ENCODE measurements around the gene RANBP3.

RANBP3 gene

DNA sequence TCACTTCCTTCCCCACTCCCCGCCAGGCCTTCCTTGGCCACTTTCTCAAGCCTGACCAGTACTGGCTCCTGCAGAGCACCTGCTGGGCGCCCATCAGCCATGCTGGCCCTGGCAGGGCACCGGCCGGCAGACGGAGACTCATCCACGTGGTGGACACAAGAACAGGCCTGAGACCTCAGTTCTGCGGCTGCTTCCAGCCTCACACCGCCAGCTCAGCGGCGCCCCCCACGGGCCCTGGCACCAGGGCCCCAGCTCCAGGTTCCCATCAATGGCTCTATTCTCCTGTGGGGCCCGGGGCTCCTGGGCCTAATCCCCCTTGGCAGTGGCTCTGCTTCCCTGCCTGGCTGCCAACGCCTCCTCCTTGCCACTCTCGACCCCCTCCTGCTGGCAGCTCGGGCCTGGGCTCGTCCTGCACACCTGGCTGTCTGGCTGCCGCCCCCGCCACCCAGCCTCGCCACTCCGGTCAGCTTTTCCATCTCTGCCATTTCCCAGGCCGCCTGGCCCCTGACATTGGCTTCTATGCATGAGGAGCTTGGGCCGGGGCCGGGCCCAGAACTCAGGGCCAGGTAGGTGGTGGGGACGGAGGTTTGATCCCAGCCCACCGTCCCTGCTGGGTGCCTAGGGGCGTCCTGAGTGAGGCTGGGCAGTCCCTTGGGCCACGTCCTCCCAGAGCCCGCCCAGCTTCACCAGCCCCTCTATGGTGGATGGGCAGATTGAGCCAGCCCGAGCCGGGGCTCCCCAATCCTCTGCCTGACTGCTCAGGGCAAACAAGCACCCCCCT is 80.6 kb downstream of the RANBP3 start:
- peaks cover 2% of the 10 kb centered on the region for H3K4me1 ChIP-seq (ENCODE audit: insufficient read depth, low read length)
- H3K9me3 ChIP-seq (ENCODE audit: low read length) = no peaks in the 10 kb centered on the region
- peaks cover 16% of the 10 kb centered on the region for H3K36me3 ChIP-seq (ENCODE audit: insufficient read depth, low read length)
- no peaks in the 10 kb centered on the region for H3K27me3 ChIP-seq (ENCODE audit: insufficient read depth, low read length)
- H3K4me3 ChIP-seq (ENCODE audit: low read length) = no peak overlapping the region
- H2AFZ ChIP-seq (ENCODE audit: low read depth, low read length) = no peak overlapping the region

DNA sequence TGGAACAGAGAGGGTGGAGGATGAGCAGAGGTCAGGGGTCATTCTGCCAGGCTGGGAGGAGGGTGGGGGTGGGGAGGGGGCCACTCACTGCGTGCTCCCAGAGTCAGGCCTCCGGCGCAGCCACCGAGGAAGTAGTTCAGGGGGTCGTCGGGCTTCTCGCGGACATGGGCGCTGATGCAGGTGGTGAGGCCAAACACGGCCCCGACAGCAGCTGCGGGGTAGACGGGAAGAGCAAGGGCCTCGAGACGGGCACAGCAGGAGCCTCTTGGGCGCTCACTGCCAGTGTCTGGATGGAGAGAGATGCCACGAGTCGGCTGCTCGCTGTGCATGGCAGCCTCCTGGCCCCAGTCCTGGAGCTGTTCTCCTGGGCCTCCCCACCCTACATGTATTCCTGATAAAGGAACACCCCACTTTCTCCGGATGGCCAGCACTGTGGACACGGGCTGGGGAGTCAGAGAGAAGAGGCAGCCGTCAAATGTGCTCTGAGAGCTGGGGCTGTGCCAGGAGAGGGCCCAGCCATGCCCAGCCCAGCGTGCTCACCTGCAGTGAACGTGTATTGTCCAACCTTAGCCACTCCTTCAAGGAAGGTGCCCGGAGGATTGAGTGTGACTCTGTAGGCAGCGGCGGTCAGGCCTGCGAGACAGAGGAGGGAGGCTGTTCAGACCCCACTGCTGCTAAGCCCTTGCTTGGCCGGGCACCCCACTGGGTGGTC is 81.4 kb downstream of the RANBP3 start:
- Histone ChIP-seq H2AFZ (ENCODE audit: low read depth, low read length) (no peak overlapping the region), H3K4me1 (ENCODE audit: insufficient read depth, low read length) (peaks cover 4% of the 10 kb centered on the region), H3K36me3 (ENCODE audit: insufficient read depth, low read length) (peaks cover 16% of the 10 kb centered on the region), H3K27me3 (ENCODE audit: insufficient read depth, low read length) (no peaks in the 10 kb centered on the region), H3K9me3 (ENCODE audit: low read length) (no peaks in the 10 kb centered on the region), H3K4me3 (ENCODE audit: low read length) (no peak overlapping the region)

DNA sequence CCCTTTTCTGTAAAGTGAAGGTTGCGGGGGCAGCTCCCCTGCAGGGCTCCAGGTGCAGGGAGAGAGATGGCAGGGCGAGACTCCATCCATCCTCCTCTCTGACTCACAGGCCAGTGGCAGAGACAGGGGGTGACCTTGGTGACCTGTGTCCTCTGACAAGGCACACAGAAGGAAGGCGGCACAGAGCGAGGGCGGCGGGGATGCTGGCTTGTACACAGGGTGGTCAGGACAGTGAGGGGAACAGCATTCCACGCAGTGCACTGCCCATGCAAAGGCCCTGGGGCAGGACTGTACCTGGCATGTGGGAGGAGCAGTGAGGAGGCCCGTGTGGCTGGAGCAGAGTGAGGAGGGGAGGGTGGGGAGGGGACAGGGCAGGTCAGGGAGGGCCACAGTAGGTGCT is 82.0 kb downstream of the RANBP3 start:
- Histone ChIP-seq H3K36me3 (ENCODE audit: insufficient read depth, low read length) (peaks cover 14% of the 10 kb centered on the region), H3K4me3 (ENCODE audit: low read length) (no peak overlapping the region), H2AFZ (ENCODE audit: low read depth, low read length) (no peak overlapping the region), H3K9me3 (ENCODE audit: low read length) (no peaks in the 10 kb centered on the region), H3K4me1 (ENCODE audit: insufficient read depth, low read length) (peaks cover 4% of the 10 kb centered on the region), H3K27me3 (ENCODE audit: insufficient read depth, low read length) (no peaks in the 10 kb centered on the region)

DNA sequence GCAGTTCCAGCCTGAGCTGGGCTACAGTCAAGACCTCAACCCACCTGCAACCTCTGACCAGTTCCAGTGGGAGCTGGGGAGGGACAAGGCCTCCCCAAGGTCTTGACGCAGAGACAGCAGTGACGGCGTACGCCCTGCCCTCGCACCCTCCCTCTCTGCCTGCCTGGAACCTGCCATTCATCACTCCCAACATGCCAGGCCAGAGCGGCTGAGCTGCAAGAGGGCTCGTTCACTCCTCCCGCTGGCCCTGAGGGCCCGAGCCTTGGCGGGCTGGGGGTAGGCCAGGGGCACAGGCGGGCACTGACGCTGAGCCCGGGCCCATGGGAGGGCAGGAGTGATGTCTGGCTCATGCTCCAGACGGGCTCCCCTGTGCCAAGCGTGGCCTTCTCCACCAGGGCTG is 82.5 kb downstream of the RANBP3 start:
- H3K4me1 ChIP-seq (ENCODE audit: insufficient read depth, low read length) = peaks cover 4% of the 10 kb centered on the region
- H3K9me3 ChIP-seq (ENCODE audit: low read length) = no peaks in the 10 kb centered on the region
- peaks cover 14% of the 10 kb centered on the region for H3K36me3 ChIP-seq (ENCODE audit: insufficient read depth, low read length)
- H3K4me3 ChIP-seq (ENCODE audit: low read length) = no peak overlapping the region
- H3K27me3 ChIP-seq (ENCODE audit: insufficient read depth, low read length) = no peaks in the 10 kb centered on the region
- no peak overlapping the region for H2AFZ ChIP-seq (ENCODE audit: low read depth, low read length)

DNA sequence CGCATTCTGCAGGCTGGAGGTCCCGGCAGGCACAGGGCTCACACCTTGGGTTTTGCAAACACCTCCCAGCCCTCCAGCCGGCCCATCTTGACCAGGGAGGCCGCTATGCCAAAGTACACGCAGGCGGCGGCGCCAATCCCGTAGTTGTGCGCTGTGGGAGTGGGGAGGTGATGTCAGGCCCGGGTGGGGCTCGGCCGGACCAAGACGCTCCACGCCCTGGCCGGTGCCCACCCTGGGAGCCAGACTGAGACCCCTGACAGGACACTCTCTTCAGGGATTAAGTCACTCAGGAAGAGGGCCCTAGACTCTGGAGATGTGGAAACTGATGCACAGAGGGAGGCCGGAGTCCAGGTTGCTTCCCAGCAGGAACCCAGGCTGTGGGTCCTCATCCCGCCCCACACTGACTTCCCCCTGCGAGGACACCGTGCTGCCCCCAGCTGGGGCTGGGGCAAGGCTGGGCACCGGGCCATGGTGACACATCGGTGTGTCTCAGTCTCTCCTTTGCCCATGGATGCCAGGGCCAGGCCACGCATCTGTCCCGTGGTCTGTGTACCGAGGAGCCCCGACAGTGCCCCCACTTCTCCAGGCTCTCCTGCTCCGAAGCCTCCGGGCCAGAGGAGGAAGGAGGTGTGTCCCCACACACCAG is 83.1 kb downstream of the RANBP3 start:
- no peaks in the 10 kb centered on the region for H3K9me3 ChIP-seq (ENCODE audit: low read length)
- H3K4me3 ChIP-seq (ENCODE audit: low read length) = no peak overlapping the region
- peaks cover 14% of the 10 kb centered on the region for H3K36me3 ChIP-seq (ENCODE audit: insufficient read depth, low read length)
- H3K4me1 ChIP-seq (ENCODE audit: insufficient read depth, low read length) = peaks cover 4% of the 10 kb centered on the region
- H3K27me3 ChIP-seq (ENCODE audit: insufficient read depth, low read length) = no peaks in the 10 kb centered on the region
- H2AFZ ChIP-seq (ENCODE audit: low read depth, low read length) = no peak overlapping the region

DNA sequence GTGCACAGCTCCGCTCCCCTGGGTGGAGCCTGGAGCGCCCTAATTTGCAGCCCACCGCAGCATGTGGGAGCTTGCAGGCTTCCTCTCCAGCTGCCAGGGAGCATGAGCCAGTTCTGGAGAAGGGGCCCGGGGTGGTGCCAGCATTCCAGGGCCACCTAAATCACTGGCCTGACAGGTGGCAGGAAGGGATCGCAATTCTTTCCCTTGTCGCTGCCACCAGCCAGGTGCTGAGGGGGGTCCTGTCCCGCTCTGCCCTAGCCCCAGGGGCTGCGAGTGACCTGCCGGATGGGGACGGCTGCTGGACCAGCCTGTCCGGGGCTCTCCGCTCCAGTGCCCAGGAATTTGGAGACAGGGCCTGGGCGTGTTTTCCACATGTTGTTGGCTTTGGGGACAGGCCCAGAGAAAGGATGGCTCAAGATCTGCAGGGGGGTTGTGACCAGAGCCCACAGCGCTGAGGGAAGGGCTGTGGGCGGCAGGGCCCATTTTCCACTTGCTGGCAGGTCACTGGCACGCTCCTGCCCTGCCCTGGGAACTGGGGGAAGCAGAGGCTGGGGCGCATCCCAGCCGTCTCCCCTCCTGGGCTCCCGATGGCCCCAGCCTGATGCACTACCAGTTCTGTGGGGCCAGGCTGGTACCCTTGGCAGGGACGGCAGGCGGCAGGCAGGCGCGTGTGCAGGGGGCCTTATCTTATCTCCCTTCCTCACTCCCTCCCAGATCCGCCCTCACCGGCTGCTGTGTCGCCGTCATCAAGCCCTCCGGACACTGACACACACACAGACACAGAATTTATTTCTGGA is 83.8 kb downstream of the RANBP3 start:
- Histone ChIP-seq H3K9me3 (ENCODE audit: low read length) (no peaks in the 10 kb centered on the region), H3K36me3 (ENCODE audit: insufficient read depth, low read length) (peaks cover 14% of the 10 kb centered on the region), H2AFZ (ENCODE audit: low read depth, low read length) (no peak overlapping the region), H3K27me3 (ENCODE audit: insufficient read depth, low read length) (no peaks in the 10 kb centered on the region), H3K4me3 (ENCODE audit: low read length) (no peak overlapping the region), H3K4me1 (ENCODE audit: insufficient read depth, low read length) (peaks cover 4% of the 10 kb centered on the region)

DNA sequence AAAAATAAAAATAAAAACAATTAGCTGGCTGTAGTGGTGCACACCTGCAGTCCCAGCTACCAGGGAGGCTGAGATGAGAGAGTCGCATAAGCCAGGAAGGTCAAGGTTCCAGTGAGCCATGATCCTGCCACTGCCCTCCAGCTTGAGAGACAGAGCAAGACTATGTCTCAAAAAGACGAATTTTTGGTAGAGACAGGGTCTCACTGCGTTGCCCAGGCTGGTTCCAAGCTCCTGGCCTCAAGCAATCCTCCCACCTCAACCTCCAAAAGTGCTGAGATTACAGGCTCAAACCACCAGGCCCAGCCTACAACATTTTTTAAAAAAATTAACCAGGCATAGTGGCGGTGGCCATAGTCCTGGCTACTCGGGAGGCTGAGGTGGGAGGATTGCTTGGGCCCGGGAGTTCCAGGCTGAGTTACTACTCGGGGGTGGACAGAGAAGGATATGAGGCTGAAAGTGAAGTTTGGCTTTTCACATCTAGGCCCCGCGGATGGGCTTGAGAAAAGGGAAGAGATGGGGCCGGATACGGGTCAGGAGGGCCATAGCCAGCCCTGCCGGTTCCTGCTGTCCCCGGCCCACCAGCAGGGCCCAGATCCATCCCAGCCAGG is 84.5 kb downstream of the RANBP3 start:
- Histone ChIP-seq H3K36me3 (ENCODE audit: insufficient read depth, low read length) (peaks cover 14% of the 10 kb centered on the region), H2AFZ (ENCODE audit: low read depth, low read length) (no peak overlapping the region), H3K4me1 (ENCODE audit: insufficient read depth, low read length) (peaks cover 4% of the 10 kb centered on the region), H3K4me3 (ENCODE audit: low read length) (no peak overlapping the region), H3K9me3 (ENCODE audit: low read length) (no peaks in the 10 kb centered on the region), H3K27me3 (ENCODE audit: insufficient read depth, low read length) (no peaks in the 10 kb centered on the region)

DNA sequence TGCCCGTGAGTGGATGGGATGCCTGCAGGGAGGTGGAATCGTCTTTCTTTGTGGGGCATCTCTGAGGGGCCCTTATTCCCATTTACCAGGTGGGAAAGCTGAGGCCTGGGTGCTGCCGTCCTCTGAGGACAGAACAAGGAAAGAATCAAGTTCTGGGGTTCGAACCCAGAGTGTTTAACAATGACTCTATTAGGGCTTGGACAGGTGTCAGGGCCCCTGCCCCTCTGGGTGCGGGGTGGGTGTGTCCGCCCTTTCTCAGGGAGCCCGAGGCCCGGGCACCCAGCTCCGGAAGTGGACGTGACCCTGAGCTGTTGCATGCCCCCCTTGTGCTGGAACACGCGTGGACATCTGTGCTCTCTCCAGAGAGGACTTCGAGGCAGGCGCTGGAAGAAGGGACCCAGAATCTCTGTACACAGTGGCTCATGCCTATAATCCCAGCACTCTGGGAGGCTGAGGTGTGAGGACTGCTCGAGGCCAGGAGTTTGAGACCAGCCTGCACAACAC is 85.1 kb downstream of the RANBP3 start:
- Histone ChIP-seq H3K4me1 (ENCODE audit: insufficient read depth, low read length) (peaks cover 4% of the 10 kb centered on the region), H3K27me3 (ENCODE audit: insufficient read depth, low read length) (no peaks in the 10 kb centered on the region), H2AFZ (ENCODE audit: low read depth, low read length) (no peak overlapping the region)

DNA sequence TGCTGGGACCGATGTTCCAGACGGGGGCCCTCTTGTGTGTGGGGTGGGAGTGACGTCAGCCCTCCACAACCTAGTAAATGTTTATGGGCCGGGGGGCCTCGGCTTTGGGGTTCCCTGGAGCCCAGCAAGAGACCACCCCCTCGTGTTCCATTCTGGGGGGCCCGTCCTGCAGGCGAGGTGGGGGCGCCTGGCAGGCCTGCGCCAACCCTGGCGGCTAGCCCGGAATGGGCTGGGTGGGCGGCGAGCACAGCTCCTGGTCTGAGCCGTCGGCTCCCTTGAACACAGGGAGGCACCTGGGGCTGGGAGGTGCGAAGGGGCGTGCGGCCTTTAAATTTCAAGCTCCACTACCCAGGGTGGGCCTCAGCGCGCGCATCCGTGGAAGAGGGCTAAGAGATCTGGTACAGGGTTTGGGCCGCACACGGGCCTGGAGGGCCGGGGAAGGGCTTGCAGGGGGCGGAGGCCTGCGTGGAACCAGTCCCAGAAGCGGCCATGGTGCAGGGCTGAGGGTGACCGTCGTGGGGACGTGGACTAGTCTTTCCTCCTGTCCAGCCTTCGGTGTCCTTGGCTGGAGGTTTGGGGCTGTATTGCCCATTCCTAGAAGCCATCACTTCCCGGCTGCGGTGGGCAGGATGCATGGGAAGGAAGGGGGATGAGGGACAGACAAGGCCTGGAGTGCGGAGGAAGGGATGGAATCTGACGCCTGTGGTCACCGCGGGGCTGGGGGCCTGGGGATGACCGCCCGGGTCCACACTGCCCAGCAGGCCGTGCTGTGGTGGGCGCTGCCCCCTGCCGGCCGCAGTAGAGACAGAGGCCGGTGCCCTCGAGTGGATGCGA is 85.8 kb downstream of the RANBP3 start:
- Histone ChIP-seq H3K9me3 (ENCODE audit: low read length) (no peaks in the 10 kb centered on the region), H3K36me3 (ENCODE audit: insufficient read depth, low read length) (peaks cover 14% of the 10 kb centered on the region), H2AFZ (ENCODE audit: low read depth, low read length) (no peak overlapping the region), H3K27me3 (ENCODE audit: insufficient read depth, low read length) (no peaks in the 10 kb centered on the region), H3K4me1 (ENCODE audit: insufficient read depth, low read length) (peaks cover 4% of the 10 kb centered on the region), H3K4me3 (ENCODE audit: low read length) (no peak overlapping the region)

More for the DNA sequence above, 85.1 kb downstream of the RANBP3 start:
- Histone ChIP-seq H3K36me3 (ENCODE audit: insufficient read depth, low read length) (peaks cover 14% of the 10 kb centered on the region), H3K9me3 (ENCODE audit: low read length) (no peaks in the 10 kb centered on the region), H3K4me3 (ENCODE audit: low read length) (no peak overlapping the region)

DNA sequence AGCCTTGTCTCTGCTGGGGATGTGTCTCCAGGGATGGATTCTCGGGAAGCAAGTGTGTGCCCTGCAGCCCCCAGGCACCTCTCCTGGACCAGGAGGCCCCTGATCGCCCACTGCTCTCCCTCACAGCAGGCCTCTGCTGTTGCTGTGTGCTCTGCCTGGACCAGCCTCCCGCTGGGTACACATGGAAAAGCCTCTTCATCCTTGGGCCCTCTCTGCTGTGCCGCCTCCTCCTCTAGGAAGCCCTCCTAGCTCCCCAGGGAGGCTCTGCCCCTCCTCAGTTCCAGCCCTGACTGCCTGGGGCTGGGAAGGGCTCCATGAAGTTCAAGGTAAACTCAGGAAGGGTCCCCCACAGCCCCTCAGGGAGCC is 86.4 kb downstream of the RANBP3 start:
- Histone ChIP-seq H3K36me3 (ENCODE audit: insufficient read depth, low read length) (peaks cover 14% of the 10 kb centered on the region), H3K4me1 (ENCODE audit: insufficient read depth, low read length) (peaks cover 4% of the 10 kb centered on the region), H3K4me3 (ENCODE audit: low read length) (no peak overlapping the region), H3K9me3 (ENCODE audit: low read length) (no peaks in the 10 kb centered on the region), H2AFZ (ENCODE audit: low read depth, low read length) (no peak overlapping the region), H3K27me3 (ENCODE audit: insufficient read depth, low read length) (no peaks in the 10 kb centered on the region)

DNA sequence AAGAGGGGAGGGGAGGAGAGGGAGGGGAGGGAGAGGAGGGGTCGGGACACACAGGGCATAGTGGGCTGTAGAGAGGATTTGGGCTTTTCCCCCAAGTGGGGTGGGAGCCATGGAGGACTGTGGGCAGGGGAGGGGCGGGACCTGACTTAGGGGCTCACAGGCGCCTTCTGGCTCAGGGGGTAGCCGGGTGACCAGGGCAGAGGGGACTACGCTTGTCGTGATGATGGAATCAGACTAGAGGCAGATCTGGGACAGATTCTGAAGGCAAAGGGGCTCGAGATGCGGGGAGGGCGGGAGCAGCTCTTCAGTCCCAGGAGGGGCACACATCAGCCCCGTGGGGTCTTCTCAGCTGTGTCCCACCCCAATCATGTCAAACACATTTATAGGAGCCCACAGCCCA is 87.8 kb downstream of the RANBP3 start:
- H3K4me1 ChIP-seq (ENCODE audit: insufficient read depth, low read length) = peaks cover 4% of the 10 kb centered on the region
- no peaks in the 10 kb centered on the region for H3K27me3 ChIP-seq (ENCODE audit: insufficient read depth, low read length)
- no peak overlapping the region for H2AFZ ChIP-seq (ENCODE audit: low read depth, low read length)
- peaks cover 4% of the 10 kb centered on the region for H3K36me3 ChIP-seq (ENCODE audit: insufficient read depth, low read length)
- H3K9me3 ChIP-seq (ENCODE audit: low read length) = no peaks in the 10 kb centered on the region
- no peak overlapping the region for H3K4me3 ChIP-seq (ENCODE audit: low read length)

All from neuron (in vitro differentiated cells).